GM12801 (cell line): ENCODE measurements around the gene RPL11.

Experiments used
- CTCF ChIP-seq: IDR thresholded peaks from one replicate; pipeline ENCODE4 v1.5.1; 2011; ENCODE audit warnings: control low read depth; ENCODE audit not compliant: insufficient read length; ENCODE audit errors: extremely low read depth

RPL11 gene

GRCh38 chr1:23732363-23733224 is 41.0 kb downstream of the RPL11 start:
- TF ChIP-seq CTCF = no peak

GRCh38 chr1:23736437-23737134 is 45.0 kb downstream of the RPL11 start:
- no peak for TF ChIP-seq CTCF

GRCh38 chr1:23741609-23742008 is 50.0 kb downstream of the RPL11 start:
- TF ChIP-seq CTCF = no peak

GRCh38 chr1:23742670-23743286 is 51.2 kb downstream of the RPL11 start:
- TF ChIP-seq CTCF = no peak

- TF ChIP-seq CTCF = no peak
Observed at GRCh38 chr1:23743287-23744152, 51.9 kb downstream of the RPL11 start, which contains the start of gene ELOA. Gene ELOA (plus strand): TSS chr1:23743471. CDS start chr1:23743504, 33 bp downstream.

- TF ChIP-seq CTCF = no peak
Observed at GRCh38 chr1:23745515-23745914, 53.9 kb downstream of the RPL11 start.
